ENCODE measurements around the gene OASL. TPM values are rescaled to one million over a fixed set of nuclear protein-coding genes. Genes with fewer than 3 reads are reported as not detected.

The OASL gene
- total and polyA plus RNA-seq, 10 of the 15 experiments (the other 5 are each of a cell fraction or from before 2014, with no cell fraction given) = 2.3 to 9.1 (median 2.7) TPM

DNA sequence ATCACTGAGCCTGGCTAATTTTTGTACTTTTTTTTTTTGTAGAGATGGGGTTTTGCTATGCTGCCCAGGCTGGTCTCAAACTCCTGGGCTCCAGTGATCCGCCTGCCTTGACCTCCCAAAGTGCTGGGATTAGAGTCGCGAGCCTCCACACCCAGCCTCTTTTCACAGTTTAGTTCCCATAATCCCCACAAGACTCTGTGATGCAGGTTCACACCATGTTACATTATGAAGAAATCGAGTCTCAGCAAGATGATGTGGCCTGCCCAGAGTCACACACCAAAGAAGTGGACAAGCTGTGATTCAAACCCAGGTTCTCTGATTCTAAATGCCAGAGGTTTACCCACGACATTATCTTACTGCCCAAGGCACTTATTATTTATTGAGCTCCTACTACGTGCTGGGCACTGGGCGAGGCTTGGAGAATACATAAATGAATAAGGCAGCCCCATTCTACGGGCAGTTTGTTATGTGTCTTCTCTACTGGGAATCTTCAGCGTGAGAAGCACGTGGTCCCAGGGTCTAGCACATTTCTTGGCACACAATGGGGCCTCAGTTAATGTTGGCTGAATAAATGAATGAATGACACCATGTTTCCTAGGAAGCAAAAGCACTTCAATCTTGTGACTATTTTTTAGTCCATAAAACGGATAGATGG, 23.5 kb upstream of the OASL start:
- CTCF ChIA-PET = interaction anchor here (1.8 to 5.6 kb wide), 7 partner anchors 14 to 380 kb away, joined by 5 to 80 read pairs (median 32); no protein-coding TSS in a partner anchor

DNA sequence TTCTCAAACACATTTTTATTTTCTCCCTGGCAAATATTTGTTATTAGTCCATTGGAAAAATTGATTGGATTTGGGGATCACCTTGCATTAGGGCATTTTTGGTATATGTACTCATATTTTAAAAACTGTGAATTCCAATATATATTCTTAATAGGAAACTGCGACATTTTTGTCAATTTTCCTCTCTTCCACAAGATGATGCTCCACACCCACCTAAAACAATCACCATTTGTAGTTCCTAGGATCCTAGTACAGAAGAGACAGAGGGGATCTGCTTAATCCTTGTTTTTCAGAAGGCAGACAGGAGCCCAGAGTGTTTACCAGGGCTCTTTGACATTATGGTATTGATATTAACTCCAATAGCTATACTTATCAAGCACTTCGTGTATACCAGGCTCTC, 22.8 kb upstream of the OASL start:
- H3K27ac ChIP-seq (ENCODE audit: control insufficient read depth, insufficient read depth) = no peak overlapping the region
- no peak overlapping the region for H3K4me3 ChIP-seq
- in situ Hi-C loops (cut with MboI) = no loop called here
- SMC1A ChIA-PET (ENCODE audit: uncharacterized antibody, unreplicated experiment) = interaction anchor here (0.6 to 4.0 kb wide), 20 partner anchors 10 to 608 kb away, joined by 3 to 35 read pairs (median 4); partner anchors contain the start of gene MORN3
- FAIRE-seq (no peak), ATAC-seq (no peak), DNase-seq (ENCODE audit: low read depth, low spot score) (no peak)
- H3K4me2 ChIP-seq (ENCODE audit: control insufficient read depth, insufficient read depth) = no peak overlapping the region
- intact Hi-C loops (cut with micrococcal nuclease; ENCODE audit: unreplicated experiment) = loop anchor here (5.0 kb wide), 2 partner anchors 35 to 165 kb away; no protein-coding TSS in a partner anchor
- CTCF ChIA-PET = interaction anchor here (0.7 to 5.6 kb wide), 21 partner anchors 13 to 479 kb away, joined by 3 to 80 read pairs (median 7); partner anchors contain the start of genes P2RX7 and POP5
- no peaks in the 10 kb centered on the region for H3K36me3 ChIP-seq (ENCODE audit: control insufficient read depth in 2 of 2, insufficient read depth in 2 of 2, low read length in 1 of 2)
- H3K27me3 ChIP-seq (replicated peaks in 1 of 2; ENCODE audit: control insufficient read depth in 2 of 2, insufficient read depth in 2 of 2, low read length in 1 of 2) = no peaks in the 10 kb centered on the region
- no peak overlapping the region for H3K9ac ChIP-seq (ENCODE audit: control insufficient read depth, insufficient read depth, low read length)
- no peak overlapping the region for H2AFZ ChIP-seq (ENCODE audit: control insufficient read depth, low read depth, low read length)
- POLR2A ChIA-PET = interaction anchor here (0.6 kb wide), 1 partner anchor 623 kb away, joined by 4 read pairs; no protein-coding TSS in a partner anchor
- no peaks in the 10 kb centered on the region for H3K79me2 ChIP-seq (ENCODE audit: control insufficient read depth, insufficient read depth, low read length)
- peaks cover 10% of the 10 kb centered on the region for H3K4me1 ChIP-seq (ENCODE audit: control insufficient read depth, insufficient read depth, low read length)
- 0% methylated on average over 2 of the region's 2 CpGs for WGBS (ENCODE audit: insufficient coverage, insufficient replicate concordance, low lambda C conversion rate, missing lambda C conversion rate)
- H4K20me1 ChIP-seq (ENCODE audit: control insufficient read depth, insufficient read depth) = no peaks in the 10 kb centered on the region
- RAD21 ChIA-PET (ENCODE audit: unreplicated experiment) = interaction anchor here (0.5 to 3.9 kb wide), 9 partner anchors 23 to 479 kb away, joined by 3 to 26 read pairs (median 4); no protein-coding TSS in a partner anchor
- no peaks in the 10 kb centered on the region for H3K9me3 ChIP-seq (replicated peaks; ENCODE audit: control insufficient read depth, insufficient read depth, low read length)
- no TSS peak for BruUV-seq (replicated peaks)
- TF ChIP-seq RAD51 (IDR thresholded peaks at IDR 0.05) = no peak
- peak; percentile 48; the same call in 1 of the 2 replicates for TF ChIP-seq SMC3 (IDR thresholded peaks at IDR 0.05; ENCODE audit: borderline replicate concordance, low read length)
- TF ChIP-seq, protein P1, sequence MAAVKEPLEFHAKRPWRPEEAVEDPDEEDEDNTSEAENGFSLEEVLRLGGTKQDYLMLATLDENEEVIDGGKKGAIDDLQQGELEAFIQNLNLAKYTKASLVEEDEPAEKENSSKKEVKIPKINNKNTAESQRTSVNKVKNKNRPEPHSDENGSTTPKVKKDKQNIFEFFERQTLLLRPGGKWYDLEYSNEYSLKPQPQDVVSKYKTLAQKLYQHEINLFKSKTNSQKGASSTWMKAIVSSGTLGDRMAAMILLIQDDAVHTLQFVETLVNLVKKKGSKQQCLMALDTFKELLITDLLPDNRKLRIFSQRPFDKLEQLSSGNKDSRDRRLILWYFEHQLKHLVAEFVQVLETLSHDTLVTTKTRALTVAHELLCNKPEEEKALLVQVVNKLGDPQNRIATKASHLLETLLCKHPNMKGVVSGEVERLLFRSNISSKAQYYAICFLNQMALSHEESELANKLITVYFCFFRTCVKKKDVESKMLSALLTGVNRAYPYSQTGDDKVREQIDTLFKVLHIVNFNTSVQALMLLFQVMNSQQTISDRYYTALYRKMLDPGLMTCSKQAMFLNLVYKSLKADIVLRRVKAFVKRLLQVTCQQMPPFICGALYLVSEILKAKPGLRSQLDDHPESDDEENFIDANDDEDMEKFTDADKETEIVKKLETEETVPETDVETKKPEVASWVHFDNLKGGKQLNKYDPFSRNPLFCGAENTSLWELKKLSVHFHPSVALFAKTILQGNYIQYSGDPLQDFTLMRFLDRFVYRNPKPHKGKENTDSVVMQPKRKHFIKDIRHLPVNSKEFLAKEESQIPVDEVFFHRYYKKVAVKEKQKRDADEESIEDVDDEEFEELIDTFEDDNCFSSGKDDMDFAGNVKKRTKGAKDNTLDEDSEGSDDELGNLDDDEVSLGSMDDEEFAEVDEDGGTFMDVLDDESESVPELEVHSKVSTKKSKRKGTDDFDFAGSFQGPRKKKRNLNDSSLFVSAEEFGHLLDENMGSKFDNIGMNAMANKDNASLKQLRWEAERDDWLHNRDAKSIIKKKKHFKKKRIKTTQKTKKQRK (IDR thresholded peaks at IDR 0.05; ENCODE audit: low read depth, low read length) = no peak
- TF ChIP-seq MEF2A (IDR thresholded peaks at IDR 0.05; ENCODE audit: insufficient read depth, low read depth, low read length) = no peak
- no peak for TF ChIP-seq NRF1 (conservative IDR thresholded peaks at IDR 0.05; ENCODE audit: low read depth, low read length)
- no peak for TF ChIP-seq CREB1 (IDR thresholded peaks at IDR 0.05; ENCODE audit: low read depth)
- TF ChIP-seq NBN (IDR thresholded peaks at IDR 0.05) = no peak
- peak; percentile 65 for TF ChIP-seq RAD21 (IDR thresholded peaks at IDR 0.05; ENCODE audit: insufficient read depth, low read depth, low read length)

More for the DNA sequence above, 23.5 kb upstream of the OASL start:
- no peaks in the 10 kb centered on the region for H3K79me2 ChIP-seq (ENCODE audit: control insufficient read depth, insufficient read depth, low read length)
- ATAC-seq = no peak
- no TSS peak for BruUV-seq (replicated peaks)
- DNase-seq (ENCODE audit: low read depth, low spot score) = no peak
- no peaks in the 10 kb centered on the region for H3K36me3 ChIP-seq (ENCODE audit: control insufficient read depth in 2 of 2, insufficient read depth in 2 of 2, low read length in 1 of 2)
- no peak overlapping the region for H3K9ac ChIP-seq (ENCODE audit: control insufficient read depth, insufficient read depth, low read length)
- FAIRE-seq = no peak
- TF ChIP-seq TBL1XR1 (IDR thresholded peaks at IDR 0.05; ENCODE audit: low read depth, low read length) = no peak
- no peak for TF ChIP-seq SMAD1 (IDR thresholded peaks at IDR 0.05; ENCODE audit: low read depth, partially characterized antibody)
- no peak for TF ChIP-seq NRF1 (conservative IDR thresholded peaks at IDR 0.05; ENCODE audit: low read depth, low read length)
- TF ChIP-seq POLR2AphosphoS5 (IDR thresholded peaks at IDR 0.05; ENCODE audit: low read length) = no peak
- no peak for TF ChIP-seq HDAC2 (IDR thresholded peaks at IDR 0.05)
- no peak for TF ChIP-seq ZNF622 (IDR thresholded peaks at IDR 0.05)
- no peak for TF ChIP-seq TCF3 (IDR thresholded peaks at IDR 0.05; ENCODE audit: borderline replicate concordance, insufficient read depth, low read depth, low read length)
- RAD21 ChIA-PET (ENCODE audit: unreplicated experiment) = interaction anchor here (1.0 to 3.9 kb wide), 3 partner anchors 33 to 143 kb away, joined by 3 to 26 read pairs (median 25); no protein-coding TSS in a partner anchor
- POLR2A ChIA-PET = no interaction called here
- H3K4me3 ChIP-seq = no peak overlapping the region
- no peaks in the 10 kb centered on the region for H4K20me1 ChIP-seq (ENCODE audit: control insufficient read depth, insufficient read depth)
- no peak overlapping the region for H3K27ac ChIP-seq (ENCODE audit: control insufficient read depth, insufficient read depth)
- peaks cover 10% of the 10 kb centered on the region for H3K4me1 ChIP-seq (ENCODE audit: control insufficient read depth, insufficient read depth, low read length)
- intact Hi-C loops (cut with micrococcal nuclease; ENCODE audit: unreplicated experiment) (loop anchor here (5.0 kb wide), 2 partner anchors 35 to 165 kb away; no protein-coding TSS in a partner anchor), in situ Hi-C loops (cut with MboI) (no loop called here)
- no peaks in the 10 kb centered on the region; a peak in 1 of 4 replicates for H3K27me3 ChIP-seq (replicated peaks in 1 of 2; ENCODE audit: control insufficient read depth in 2 of 2, insufficient read depth in 2 of 2, low read length in 1 of 2)
- 62% methylated on average over 11 of the region's 11 CpGs for WGBS (ENCODE audit: insufficient coverage, insufficient replicate concordance, low lambda C conversion rate, missing lambda C conversion rate)
- H3K9me3 ChIP-seq (replicated peaks; ENCODE audit: control insufficient read depth, insufficient read depth, low read length) = no peaks in the 10 kb centered on the region
- SMC1A ChIA-PET (ENCODE audit: uncharacterized antibody, unreplicated experiment) = interaction anchor here (0.6 to 4.0 kb wide), 5 partner anchors 10 to 607 kb away, joined by 3 to 35 read pairs (median 4); partner anchors contain the start of gene MORN3
- H3K4me2 ChIP-seq (ENCODE audit: control insufficient read depth, insufficient read depth) = no peak overlapping the region
- no peak overlapping the region for H2AFZ ChIP-seq (ENCODE audit: control insufficient read depth, low read depth, low read length)

All from GM12878 (cell line).